ENCODE data around the gene OR11H12.
"Not testable (repeated sequence)": the region's sequence is repeated elsewhere in the genome, so short reads cannot be mapped to it uniquely, and the experiment has no call there.

OR11H12 gene

GRCh38 chr14:18600817-18601216, at the start of gene OR11H12:
OR11H12 (plus strand) TSS chr14:18601117; CDS start chr14:18601117, 0 bp downstream.
- not testable (repeated sequence) for DNase-seq (ENCODE audit: low spot score)

GRCh38 chr14:18582908-18583307, 18.0 kb upstream of the OR11H12 start:
- not testable (repeated sequence) for DNase-seq (ENCODE audit: low spot score)

- DNase-seq (ENCODE audit: low spot score), result not testable (repeated sequence)
These were observed 25.8 kb downstream of the OR11H12 start for GRCh38 chr14:18626610-18627213.

GRCh38 chr14:18636066-18636465, 35.1 kb downstream of the OR11H12 start:
- not testable (repeated sequence) for DNase-seq (ENCODE audit: low spot score)

- not testable (repeated sequence) for DNase-seq (ENCODE audit: low spot score)
These were observed 37.1 kb downstream of the OR11H12 start for GRCh38 chr14:18638032-18638431.

- DNase-seq (ENCODE audit: low spot score), result not testable (repeated sequence)
These were observed 37.9 kb downstream of the OR11H12 start for GRCh38 chr14:18638785-18639184.

GRCh38 chr14:18646075-18646730, 45.3 kb downstream of the OR11H12 start:
- DNase-seq (ENCODE audit: low spot score), result not testable (repeated sequence)
